Spleen (tissue), 7 donors: ENCODE data around the gene NDST3.

Source experiments
- CTCF ChIP-seq, 11 experiments: fragments of 200-600 bp in 7 of 11; fragments of 450-650 bp in 4 of 11; sonication (generic) in 4 of 11; IDR thresholded peaks in 8 of 11; conservative IDR thresholded peaks in 3 of 11; 1 replicate in 7 of 11; 2 replicates in 4 of 11; pipeline versions ENCODE4 v1.4.0 to v1.8.0; 2016 to 2021; ENCODE audit warnings: antibody characterized with exemption in 11 of 11, inconsistent platforms in 4 of 11, mild to moderate bottlenecking in 1 of 11
- POLR2A ChIP-seq, 3 donors: fragments of 450-650 bp; IDR thresholded peaks; one replicate each; pipeline ENCODE4 v1.5.1; 2017; ENCODE audit warnings: antibody characterized with exemption in 3 of 3, mild to moderate bottlenecking in 1 of 3
- POLR2AphosphoS5 ChIP-seq, 3 donors: sonication (generic); formaldehyde crosslinking; IDR thresholded peaks; one replicate each; pipeline ENCODE4 v1.5.1; 2017; ENCODE audit warnings: antibody characterized with exemption in 3 of 3
- donor health status: DM: no; HTN: no; CAD: no; lungs with moderate emphysema.
- donor health status: DM: no; HTN: no; CAD: no.
- donor health status: DM: no; HTN: no; CAD: no.

- TF ChIP-seq CTCF (IDR thresholded peaks at IDR 0.05 in 8 of 11, conservative IDR thresholded peaks at IDR 0.05 in 3 of 11) (peak in 8 of 11 experiments; percentile 29 to 63 (median 56)), POLR2AphosphoS5 (IDR thresholded peaks at IDR 0.05) (no peak), POLR2A (IDR thresholded peaks at IDR 0.05) (no peak)
Measured at GRCh38 chr4:118270492-118270891, 236.2 kb downstream of the NDST3 start.
